ENCODE data around the gene KCNJ11.

The KCNJ11 gene

GRCh38 chr11:17353821-17354600 is 34.4 kb downstream of the KCNJ11 start:
- DNase-seq (ENCODE audit: low spot score) = peak; percentile 23

- peak; percentile 30 for DNase-seq (ENCODE audit: low spot score)
Observed at GRCh38 chr11:17352950-17353820, 35.3 kb downstream of the KCNJ11 start.

- peak; percentile 15 for DNase-seq (ENCODE audit: low spot score)
Observed at GRCh38 chr11:17351510-17352176, 36.8 kb downstream of the KCNJ11 start, which contains the start of gene NCR3LG1. NCR3LG1 (plus strand) TSS chr11:17351800; CDS start chr11:17351970, 170 bp downstream.

- no peak for DNase-seq (ENCODE audit: low spot score)
Observed at GRCh38 chr11:17351172-17351509, 37.3 kb downstream of the KCNJ11 start.

DNA sequence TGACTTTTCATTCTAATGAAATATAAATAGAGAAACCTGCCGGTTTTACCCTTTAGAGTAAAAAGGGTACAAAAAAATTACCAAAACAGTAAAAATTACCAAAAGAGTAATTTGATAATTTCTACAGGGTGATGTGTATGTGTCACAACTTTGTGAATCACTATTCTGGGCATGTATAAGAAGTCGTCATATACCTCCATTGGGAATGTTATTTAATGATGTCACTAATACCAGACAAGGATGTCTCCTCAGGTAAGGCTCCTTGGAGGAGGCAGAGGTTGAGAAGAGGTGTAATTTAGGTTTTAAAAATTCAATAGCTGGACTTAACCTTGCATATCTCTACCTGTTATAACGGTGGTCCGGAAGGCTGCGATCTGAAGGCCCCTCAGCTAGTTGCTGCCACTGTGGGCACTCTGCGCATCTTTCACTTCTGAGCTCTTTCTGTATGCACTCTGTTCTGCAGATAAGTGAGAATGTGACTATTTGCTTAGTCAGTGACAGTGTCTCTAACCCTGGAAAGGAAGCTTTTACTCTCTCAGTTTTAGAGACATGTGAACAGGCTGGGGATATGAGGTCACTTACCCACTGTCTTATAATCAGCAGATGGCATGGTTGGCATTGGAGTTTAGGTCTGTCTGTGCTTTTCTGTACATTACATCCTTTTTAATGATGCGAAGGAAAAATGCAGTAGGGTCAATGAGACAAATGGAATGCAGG is 37.8 kb downstream of the KCNJ11 start:
- DNase-seq (ENCODE audit: low spot score) = no peak

DNA sequence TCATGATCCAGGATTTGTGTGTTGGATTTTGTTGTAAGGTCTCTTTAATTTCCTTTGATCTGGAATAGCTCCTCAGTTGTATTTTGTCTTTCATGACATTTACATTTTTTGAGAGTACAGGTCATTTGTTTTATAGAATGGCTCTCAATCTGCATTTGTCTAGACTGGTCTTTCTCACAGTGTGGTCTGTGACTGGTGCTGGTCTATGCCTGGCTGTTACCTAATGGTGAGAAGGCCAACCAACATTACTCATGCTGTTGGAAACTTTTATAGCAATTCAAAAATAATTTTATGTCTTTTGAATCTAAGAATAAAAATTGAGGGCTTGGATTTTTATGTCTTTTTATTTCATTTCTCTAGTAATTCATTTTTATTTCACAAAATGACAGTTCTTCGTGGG is 40.8 kb downstream of the KCNJ11 start:
- no peak for DNase-seq (ENCODE audit: low spot score)

GRCh38 chr11:17343907-17344306 is 44.6 kb downstream of the KCNJ11 start:
- no peak for DNase-seq (ENCODE audit: low spot score)

GRCh38 chr11:17343257-17343656 is 45.2 kb downstream of the KCNJ11 start:
- no peak for DNase-seq (ENCODE audit: low spot score)
